ENCODE measurements around the gene P2RX4.
A peak's percentile ranks its signal among the peaks of the same experiment; 100 is the strongest.
"Not testable (repeated sequence)": the region's sequence is repeated elsewhere in the genome, so short reads cannot be mapped to it uniquely, and the experiment has no call there.

P2RX4 gene, protein sequence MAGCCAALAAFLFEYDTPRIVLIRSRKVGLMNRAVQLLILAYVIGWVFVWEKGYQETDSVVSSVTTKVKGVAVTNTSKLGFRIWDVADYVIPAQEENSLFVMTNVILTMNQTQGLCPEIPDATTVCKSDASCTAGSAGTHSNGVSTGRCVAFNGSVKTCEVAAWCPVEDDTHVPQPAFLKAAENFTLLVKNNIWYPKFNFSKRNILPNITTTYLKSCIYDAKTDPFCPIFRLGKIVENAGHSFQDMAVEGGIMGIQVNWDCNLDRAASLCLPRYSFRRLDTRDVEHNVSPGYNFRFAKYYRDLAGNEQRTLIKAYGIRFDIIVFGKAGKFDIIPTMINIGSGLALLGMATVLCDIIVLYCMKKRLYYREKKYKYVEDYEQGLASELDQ

DNA sequence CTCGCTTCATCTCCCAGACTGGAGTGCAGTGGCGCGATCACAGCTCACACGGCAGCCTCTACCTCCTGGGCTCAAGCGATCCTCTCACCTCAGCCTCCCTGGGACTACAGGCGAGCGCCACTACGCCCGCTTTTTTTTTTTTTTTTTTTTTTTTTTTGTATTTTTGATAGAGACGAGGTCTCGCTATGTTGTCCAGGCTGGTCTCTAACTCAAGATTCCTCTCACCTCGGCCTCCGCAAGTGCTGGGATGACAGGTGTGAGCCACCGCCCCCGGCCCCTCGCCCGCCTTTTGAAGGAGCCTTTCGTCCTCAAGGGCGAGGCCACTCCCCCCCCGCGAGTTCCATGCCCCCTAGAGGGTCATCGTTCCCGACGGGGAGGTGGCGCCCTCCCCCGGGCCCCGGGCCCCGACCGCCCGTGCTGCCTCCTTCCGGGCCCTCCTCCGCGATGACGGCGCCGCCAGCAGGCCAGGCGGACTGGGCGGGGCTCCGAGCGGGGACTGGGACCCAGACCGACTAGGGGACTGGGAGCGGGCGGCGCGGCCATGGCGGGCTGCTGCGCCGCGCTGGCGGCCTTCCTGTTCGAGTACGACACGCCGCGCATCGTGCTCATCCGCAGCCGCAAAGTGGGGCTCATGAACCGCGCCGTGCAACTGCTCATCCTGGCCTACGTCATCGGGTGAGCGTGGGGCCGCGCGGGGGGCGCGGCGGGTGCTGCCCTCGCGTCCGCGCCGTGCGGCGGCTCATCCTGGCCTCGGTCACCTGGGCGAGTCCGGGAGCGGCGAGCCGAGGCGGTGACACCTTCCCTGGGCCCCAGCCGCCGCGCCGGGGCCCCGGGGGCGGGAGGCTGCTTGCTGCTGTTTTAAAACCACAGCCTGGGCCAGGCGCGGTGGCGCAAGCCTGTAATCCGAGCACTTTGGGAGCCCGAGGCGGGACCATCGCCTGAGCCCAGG, at the start of gene P2RX4:
Gene P2RX4, plus strand, starts transcription at position 506 of the 949 bp plus-strand sequence. Its CDS starts 36 bp downstream, at position 542.
- DNase-seq = peak; percentile 32

DNA sequence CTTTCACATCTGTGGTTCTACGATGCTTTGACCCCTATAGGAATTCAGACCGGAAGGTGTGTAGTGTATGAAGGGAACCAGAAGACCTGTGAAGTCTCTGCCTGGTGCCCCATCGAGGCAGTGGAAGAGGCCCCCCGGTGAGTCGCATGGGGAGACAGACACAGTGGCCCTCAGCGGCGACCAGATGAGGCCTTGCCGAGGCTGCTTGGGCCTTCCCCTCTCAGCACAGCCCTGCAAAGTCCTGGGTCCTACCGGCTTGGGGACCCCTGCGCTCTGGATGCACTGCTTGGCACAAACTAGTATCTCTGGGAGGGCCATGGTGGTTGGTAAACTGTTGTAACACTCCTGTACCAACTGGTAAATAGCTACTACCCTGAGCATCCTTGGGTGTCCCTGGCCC, 47.5 kb upstream of the P2RX4 start:
- DNase-seq = no peak

DNA sequence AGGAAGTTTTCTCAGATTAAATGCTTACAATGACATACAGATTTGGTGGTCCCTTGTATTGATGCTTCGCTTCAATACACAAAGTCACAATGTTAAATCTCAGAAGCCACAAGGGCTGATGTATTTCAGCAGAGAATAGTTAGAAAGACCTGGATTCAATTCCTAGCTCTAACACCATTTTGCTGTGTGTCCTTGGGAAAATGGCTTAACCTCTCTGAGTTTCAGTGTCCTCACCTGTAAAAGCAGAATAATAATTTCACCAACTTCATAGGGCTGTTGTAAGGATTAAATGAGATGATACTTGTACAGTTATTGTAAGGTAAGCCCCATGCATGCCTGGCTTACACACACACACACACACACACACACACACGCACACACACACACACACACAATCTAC, 46.9 kb upstream of the P2RX4 start:
- no peak for DNase-seq

DNA sequence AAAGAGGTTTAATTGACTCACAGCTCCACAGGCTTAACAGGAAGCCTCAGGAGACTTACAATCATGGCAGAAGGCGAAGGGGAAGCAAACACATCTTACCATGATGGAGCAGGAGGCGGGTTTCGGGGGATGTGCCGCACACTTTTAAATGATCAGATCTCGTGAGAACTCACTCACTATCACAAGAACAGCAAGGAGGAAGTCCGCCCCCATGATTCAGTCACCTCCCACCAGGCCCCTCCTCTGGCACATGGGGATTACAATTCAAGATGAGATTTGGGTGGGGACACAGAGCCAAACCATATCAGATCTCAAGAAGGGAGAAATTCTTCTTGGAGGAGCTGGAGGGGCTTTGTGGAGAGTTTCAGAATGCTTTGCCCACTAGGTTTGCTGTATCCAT, 45.1 kb upstream of the P2RX4 start:
- DNase-seq = not testable (repeated sequence)

DNA sequence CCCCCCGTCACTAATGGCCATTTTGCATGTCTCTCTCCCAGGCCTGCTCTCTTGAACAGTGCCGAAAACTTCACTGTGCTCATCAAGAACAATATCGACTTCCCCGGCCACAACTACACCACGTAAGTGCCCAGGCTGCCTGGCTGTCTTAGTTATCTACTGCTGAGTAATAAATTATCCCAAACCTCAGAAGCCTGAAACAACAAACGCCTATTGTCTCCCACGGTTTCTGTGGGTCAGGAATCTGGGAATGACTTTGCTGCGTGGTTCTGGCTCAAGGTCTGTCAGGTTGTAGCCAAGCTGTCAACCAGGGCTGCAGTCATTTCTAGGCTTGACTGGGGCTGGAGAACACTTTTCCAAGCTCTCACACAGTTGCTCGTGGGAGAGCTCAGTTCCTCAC, 44.6 kb upstream of the P2RX4 start:
- no peak for DNase-seq

DNA sequence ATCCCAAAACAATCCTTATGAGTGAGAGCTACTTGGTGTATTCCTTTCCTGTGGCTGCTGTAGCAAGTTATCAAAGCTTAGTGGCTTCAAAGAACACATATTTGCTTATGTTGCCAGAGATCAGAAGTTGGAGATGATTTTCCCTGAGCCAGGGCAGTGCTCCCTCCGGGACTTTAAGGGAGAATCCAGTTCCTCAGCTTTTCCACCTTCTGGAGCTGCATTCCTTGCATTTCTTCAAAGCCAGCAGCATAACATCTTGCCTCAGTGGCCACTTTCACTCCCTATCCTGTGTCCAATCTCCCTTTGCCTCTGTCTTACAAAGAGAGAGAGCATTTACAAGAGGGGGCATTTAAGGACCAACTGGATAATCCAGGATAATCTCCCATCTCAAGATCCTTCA, 43.6 kb upstream of the P2RX4 start:
- DNase-seq = no peak

DNA sequence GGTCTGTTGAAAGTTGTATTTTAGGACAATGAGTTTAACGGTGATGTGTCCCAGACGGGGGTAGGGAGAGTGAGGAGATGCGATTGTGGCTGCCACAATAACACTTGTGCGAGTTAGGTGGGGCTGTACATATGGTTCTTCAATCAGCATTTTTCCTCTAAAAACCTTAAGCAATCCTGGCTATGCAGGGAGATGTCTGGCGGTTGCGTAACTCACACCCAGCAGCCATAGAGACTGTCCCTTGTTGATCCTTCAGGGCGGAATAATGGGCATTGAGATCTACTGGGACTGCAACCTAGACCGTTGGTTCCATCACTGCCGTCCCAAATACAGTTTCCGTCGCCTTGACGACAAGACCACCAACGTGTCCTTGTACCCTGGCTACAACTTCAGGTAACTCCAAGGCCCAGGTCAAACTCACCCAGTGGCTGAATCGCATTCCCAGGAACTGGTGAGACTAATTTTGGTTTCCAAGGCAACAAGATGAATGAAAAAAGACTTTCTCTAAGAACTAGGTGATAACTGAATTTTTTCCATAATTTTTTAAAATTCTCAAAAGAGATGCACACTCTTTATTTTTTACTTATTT, 42.6 kb upstream of the P2RX4 start:
- no peak for DNase-seq

DNA sequence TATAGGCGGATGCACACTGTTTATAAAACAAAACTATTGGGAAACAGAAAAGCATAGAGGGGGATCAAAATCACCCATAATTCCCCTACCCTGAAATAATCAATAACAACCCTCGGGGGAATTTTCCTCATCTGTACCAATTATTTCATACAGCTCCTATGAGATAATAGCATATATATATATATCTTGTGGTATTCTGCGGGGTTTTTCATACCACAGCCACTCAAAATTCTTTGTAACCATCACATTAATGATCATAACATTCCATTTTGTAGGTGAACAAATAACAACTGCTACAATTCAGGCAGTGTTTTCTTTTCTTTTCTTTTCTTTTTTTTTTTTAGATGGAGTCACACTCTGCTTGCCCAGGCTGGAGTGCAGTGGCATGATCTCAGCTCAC, 42.0 kb upstream of the P2RX4 start:
- no peak for DNase-seq

DNA sequence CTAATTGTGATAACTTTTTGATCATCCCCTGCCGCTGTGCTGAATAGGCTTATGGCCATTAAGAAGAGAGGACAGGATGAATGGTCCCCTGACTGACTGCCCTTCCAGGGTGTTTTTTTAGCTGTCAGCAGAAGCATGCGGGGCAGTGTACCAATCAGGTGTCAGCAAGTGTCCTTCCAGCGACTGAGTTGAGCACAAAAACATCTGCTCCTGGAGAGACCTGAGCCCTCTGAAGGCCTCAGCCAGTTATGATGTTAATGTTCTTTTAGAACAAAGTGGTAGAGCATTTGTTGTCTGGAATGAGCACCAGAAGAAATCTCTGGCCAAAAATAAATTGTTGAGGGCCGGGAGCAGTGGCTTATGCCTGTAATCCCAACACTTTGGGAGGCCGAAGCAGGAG, 39.8 kb upstream of the P2RX4 start:
- DNase-seq = no peak

DNA sequence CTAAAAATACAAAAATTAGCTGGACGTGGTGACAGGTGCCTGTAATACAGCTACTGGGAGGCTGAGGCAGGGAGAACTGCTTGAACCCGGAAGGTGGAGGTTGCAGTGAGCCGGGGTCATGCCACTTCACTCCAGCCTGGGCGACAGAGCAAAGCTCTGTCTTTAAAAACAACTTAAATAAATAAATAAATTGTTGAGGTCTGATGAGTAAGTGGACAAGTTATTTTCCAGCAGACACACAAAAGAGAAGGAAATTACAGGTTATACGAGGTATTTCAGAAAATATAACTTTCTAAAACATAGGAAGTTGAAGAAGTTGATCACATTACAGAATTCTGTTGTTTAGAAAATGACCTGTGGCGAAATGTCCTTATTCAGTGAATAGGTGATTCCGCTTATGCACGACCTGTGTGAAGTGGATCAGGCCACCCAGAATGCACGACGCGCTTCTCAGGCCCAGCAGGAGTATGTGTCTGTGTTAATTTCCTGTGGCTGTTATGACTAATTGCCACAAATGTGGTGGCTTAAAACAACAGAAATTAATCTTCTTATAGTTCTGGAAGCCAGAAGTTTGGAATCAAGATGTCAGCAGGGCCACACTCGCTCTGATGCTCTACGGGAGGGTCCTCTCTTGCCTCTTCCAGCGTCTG, 39.2 kb upstream of the P2RX4 start:
- no peak for DNase-seq

DNA sequence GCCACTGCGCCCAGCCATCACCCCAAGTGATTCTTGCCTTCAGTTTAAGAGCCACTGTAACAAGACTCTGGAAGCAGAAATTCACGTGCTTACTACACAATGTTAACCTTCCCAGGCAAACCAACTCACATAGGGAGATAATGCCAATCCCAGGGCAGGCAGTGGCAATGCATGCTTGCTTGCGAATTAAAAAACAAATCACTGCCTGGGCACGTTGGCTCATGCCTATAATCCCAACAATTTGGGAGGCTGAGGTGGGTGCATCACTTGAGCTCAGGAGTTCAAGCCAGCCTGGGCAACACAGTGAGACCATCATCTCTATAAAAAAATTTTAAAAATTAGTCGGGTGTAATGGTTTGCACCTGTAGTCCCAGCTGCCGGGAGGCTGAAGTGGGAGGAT, 37.8 kb upstream of the P2RX4 start:
- no peak for DNase-seq

DNA sequence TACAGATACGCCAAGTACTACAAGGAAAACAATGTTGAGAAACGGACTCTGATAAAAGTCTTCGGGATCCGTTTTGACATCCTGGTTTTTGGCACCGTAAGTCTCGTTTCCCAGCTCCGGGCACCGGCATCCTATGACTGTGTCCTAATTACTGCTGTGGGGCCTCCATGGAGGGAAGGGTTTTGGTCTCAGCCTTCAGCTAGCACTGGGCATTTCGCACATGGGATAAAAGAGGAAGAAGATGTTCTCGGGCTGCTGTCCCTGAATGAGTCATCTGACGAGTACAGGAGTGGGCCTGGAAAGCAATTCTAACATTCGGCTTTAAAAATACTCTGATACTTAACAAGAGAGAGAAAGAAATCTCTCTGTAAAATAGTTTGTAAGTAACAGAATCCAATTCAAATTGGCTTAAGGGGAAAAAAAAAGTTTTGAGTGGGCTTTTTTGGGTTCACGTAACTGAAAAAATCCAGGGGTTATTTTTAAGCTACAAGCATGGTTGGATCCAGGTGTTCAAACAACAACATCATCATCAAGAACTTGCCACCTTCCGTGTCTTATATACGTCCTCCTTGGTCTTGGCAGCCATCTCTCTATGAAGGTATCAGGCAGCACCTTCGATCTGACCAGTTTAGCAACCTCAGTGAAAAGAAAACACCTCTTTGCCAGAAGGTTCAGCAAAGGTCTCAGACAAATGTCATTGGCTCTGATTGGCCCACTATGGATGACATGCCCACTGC, 34.4 kb upstream of the P2RX4 start:
- DNase-seq = no peak

DNA sequence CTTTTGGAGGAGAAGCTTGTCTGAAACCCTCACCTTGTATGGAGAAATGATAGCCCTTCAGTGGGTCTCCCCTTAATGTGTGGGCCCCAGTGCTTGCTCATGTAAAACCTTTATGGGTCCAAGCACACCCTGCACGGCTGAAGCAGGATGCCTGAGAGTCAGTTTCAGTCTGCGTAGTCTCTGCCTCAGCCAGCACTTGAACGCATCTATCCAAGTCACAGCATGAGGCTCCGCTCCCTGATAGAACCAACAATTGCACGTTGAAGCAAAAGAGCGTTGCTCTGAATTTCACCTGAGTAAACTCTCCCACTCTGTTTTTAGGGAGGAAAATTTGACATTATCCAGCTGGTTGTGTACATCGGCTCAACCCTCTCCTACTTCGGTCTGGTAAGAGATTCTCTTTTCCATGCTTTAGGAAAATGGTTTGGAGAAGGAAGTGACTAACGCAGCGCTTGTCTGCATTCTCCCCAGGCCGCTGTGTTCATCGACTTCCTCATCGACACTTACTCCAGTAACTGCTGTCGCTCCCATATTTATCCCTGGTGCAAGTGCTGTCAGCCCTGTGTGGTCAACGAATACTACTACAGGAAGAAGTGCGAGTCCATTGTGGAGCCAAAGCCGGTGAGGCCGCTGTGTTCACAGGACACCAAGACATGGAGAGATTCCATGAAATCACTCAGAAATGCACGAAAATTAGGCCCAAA, 33.0 kb upstream of the P2RX4 start:
- no peak for DNase-seq

DNA sequence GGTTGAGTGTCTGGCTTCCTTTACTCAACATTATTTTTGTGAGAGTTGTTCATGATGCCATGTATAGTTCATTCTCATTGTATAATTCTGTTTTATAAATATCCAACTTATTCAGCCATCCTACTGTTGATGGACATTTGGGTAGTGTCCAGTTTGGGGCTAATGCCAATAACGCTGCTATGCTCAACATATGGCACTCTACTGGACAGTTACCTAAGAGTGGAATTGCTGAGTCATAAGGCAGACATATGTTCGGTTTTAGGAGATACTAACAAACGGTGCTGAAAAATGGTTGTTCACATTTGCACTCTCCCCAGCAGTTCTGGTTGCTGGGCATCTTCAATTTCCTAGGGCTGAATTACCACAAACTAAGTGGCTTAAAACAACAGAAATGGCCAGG, 28.7 kb upstream of the P2RX4 start:
- DNase-seq = no peak

DNA sequence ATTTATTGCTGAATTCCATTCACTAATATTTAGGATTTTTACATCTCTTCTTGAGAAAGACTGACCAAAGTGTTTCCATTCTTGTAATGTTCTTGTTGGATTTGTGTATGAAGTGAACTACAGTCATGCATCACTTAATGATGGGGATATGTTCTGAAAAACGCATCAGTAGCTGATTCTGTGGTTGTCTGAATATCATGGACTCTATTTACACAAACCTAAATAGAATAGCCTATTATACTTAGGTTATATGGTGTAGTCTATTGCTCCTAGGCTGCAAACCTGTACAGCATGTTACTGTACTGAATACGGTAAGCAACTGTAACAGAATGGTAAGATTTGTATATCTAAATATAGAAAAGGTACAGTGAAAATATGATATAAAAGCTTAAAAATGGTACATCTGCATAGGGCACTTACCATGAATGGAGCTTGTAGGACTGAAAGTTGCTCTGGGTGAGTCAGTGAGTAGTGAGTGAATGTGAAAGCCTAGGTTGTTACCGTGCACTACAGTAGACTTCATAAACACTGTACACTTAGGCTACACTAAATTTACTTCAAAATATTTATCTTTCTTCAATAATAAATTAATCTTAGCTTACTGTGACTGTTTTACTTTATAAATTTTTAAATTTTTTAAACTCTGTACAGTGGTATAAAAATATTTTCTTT, 27.6 kb upstream of the P2RX4 start:
- no peak for DNase-seq

DNA sequence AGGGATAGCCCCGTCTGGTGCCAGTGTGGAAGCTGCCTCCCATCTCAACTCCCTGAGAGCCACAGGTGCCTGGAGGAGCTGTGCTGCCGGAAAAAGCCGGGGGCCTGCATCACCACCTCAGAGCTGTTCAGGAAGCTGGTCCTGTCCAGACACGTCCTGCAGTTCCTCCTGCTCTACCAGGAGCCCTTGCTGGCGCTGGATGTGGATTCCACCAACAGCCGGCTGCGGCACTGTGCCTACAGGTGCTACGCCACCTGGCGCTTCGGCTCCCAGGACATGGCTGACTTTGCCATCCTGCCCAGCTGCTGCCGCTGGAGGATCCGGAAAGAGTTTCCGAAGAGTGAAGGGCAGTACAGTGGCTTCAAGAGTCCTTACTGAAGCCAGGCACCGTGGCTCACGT, 25.5 kb upstream of the P2RX4 start:
- no peak for DNase-seq

DNA sequence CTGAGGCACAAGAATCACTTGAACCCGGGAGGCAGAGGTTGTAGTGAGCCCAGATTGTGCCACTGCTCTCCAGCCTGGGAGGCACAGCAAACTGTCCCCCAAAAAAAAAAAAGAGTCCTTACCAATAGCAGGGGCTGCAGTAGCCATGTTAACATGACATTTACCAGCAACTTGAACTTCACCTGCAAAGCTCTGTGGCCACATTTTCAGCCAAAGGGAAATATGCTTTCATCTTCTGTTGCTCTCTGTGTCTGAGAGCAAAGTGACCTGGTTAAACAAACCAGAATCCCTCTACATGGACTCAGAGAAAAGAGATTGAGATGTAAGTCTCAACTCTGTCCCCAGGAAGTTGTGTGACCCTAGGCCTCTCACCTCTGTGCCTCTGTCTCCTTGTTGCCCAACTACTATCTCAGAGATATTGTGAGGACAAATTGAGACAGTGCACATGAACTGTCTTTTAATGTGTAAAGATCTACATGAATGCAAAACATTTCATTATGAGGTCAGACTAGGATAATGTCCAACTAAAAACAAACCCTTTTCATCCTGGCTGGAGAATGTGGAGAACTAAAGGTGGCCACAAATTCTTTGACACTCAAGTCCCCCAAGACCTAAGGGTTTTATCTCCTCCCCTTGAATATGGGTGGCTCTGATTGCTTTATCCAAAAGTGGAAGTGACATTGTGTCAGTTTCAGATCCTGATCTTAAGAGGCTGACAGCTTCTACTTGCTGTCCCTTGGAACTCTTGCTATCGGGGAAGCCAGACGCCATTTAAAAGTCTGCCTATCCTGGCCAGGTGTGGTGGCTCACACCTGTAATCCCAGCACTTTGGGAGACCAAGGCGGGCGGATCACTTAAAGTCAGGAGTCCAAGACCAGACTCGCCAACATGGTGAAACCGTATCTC, 24.7 kb upstream of the P2RX4 start:
- DNase-seq = peak; percentile 32

DNA sequence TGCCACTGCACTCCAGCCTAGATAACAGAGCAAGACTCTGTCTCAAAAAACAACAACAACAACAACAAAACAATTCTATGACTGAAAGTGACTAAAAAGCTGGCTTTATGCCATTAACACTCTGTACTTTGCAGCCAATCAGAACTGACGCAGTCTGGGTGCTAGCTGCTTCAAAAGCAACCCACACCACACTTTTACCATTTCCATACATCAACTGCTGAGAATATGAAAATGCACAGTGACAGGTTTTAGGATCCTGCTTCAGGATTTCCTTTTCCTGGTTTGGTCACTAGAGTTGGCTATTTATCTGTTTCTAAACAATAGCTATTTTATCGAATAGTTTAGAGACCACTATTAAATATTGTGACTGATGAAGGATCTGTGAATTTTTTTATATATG, 23.1 kb upstream of the P2RX4 start:
- DNase-seq = no peak

DNA sequence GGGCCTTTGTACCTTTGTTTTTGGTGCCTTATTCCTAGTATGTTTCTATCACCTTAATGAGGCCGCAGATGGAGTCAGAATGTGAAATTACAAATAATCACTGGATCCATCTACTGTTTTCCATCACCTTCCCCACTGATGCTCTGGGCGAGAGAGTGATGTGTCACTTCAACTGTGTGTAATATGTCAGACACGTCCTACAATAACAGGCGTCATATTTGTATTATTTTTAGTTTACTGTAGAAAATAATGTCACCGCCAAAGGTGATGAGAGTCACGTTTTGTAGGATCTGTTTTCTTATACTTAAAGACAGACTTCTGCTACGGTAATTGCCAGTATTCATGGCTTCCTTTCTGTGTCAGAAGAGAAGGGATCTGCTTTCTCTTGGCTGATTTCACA, 22.4 kb upstream of the P2RX4 start:
- no peak for DNase-seq

DNA sequence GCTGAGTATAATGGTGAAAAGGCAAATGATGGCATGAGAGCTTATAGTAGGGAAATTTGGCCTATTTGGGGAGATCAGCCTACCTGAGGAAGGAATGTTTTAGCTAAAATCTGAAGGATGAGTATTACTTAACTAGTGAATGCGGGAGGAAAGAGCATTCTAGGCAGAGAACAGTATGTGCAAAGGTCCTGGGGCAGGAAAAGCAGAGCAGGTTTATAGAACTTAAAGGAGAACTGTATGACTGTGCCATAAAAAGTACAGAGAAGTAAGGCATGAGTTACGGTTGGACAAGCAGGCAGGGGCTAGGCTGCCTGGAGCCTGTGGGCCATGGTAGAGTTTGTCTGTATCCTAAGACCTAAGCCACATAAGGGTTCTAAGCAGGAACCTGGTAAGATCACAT, 21.7 kb upstream of the P2RX4 start:
- no peak for DNase-seq

All from SIG-M5 (cell line).